Measurements from ENCODE around the gene UGT1A6. TPM values are rescaled to one million over a fixed set of nuclear protein-coding genes. Genes with fewer than 3 reads are reported as not detected.

UGT1A6 gene
- polyA plus RNA-seq, 3 donors from 2014 or later: not detected

- Mint-ChIP-seq H3K4me1 (no peaks in the 10 kb centered on the region), H3K27me3 (ENCODE audit: low read depth in 3 of 3) (peaks cover 1 to 8% (median 4%) of the 10 kb centered on the region in 3 donors)
These were observed 19.8 kb upstream of the UGT1A6 start for GRCh38 chr2:233672886-233673285.

GRCh38 chr2:233673896-233674295 is 18.8 kb upstream of the UGT1A6 start:
- no peak overlapping the region for H3K4me3 Mint-ChIP-seq
- H3K9me3 Mint-ChIP-seq: no peaks in the 10 kb centered on the region
- DNase-seq: no peak
- H3K36me3 Mint-ChIP-seq: no peaks in the 10 kb centered on the region
- no peak overlapping the region for H3K27ac Mint-ChIP-seq
- no peaks in the 10 kb centered on the region for H3K4me1 Mint-ChIP-seq
- H3K27me3 Mint-ChIP-seq (ENCODE audit: low read depth in 3 of 3): peaks cover 1 to 7% (median 4%) of the 10 kb centered on the region in 3 donors

More at GRCh38 chr2:233672886-233673285, 19.8 kb upstream of the UGT1A6 start:
- DNase-seq: no peak
- H3K27ac Mint-ChIP-seq: no peak overlapping the region
- peaks cover 0 to 3% (median 0%) of the 10 kb centered on the region in 6 donors for H3K9me3 Mint-ChIP-seq
- H3K36me3 Mint-ChIP-seq: no peaks in the 10 kb centered on the region
- H3K4me3 Mint-ChIP-seq: no peak overlapping the region

GRCh38 chr2:233674314-233674713 is 18.4 kb upstream of the UGT1A6 start:
- Mint-ChIP-seq H3K4me3 (no peak overlapping the region), H3K9me3 (no peaks in the 10 kb centered on the region), H3K27ac (no peak overlapping the region), H3K27me3 (ENCODE audit: low read depth in 3 of 3) (peaks cover 1 to 7% (median 4%) of the 10 kb centered on the region in 3 donors), H3K36me3 (no peaks in the 10 kb centered on the region), H3K4me1 (no peaks in the 10 kb centered on the region)
- DNase-seq: no peak

- peaks cover 1 to 7% (median 6%) of the 10 kb centered on the region in 3 donors for H3K27me3 Mint-ChIP-seq (ENCODE audit: low read depth in 3 of 3)
- H3K4me1 Mint-ChIP-seq: no peaks in the 10 kb centered on the region
- no peak overlapping the region for H3K4me3 Mint-ChIP-seq
- no peak overlapping the region for H3K27ac Mint-ChIP-seq
- H3K36me3 Mint-ChIP-seq: no peaks in the 10 kb centered on the region
- DNase-seq: no peak
- no peaks in the 10 kb centered on the region for H3K9me3 Mint-ChIP-seq
These were observed 17.7 kb upstream of the UGT1A6 start for GRCh38 chr2:233674995-233675394.

- Mint-ChIP-seq H3K36me3 (no peaks in the 10 kb centered on the region), H3K9me3 (no peaks in the 10 kb centered on the region), H3K4me1 (no peaks in the 10 kb centered on the region), H3K27ac (no peak overlapping the region), H3K27me3 (ENCODE audit: low read depth in 3 of 3) (peaks cover 0 to 6% (median 5%) of the 10 kb centered on the region in 3 donors), H3K4me3 (no peak overlapping the region)
- DNase-seq: no peak
These were observed 16.6 kb upstream of the UGT1A6 start for GRCh38 chr2:233676046-233676445.

GRCh38 chr2:233679196-233679595 is 13.5 kb upstream of the UGT1A6 start:
- no peaks in the 10 kb centered on the region for H3K9me3 Mint-ChIP-seq

GRCh38 chr2:233680361-233681045 is 12.2 kb upstream of the UGT1A6 start:
- Mint-ChIP-seq H3K4me3 (no peak overlapping the region), H3K4me1 (peaks cover 4 to 9% of the 10 kb centered on the region in 2 donors), H3K9me3 (no peaks in the 10 kb centered on the region), H3K36me3 (no peaks in the 10 kb centered on the region), H3K27me3 (ENCODE audit: low read depth in 3 of 3) (peaks cover 0 to 9% (median 7%) of the 10 kb centered on the region in 3 donors), H3K27ac (no peak overlapping the region)
- DNase-seq: no peak

More at GRCh38 chr2:233679196-233679595, 13.5 kb upstream of the UGT1A6 start:
- Mint-ChIP-seq H3K4me3 (no peak overlapping the region), H3K36me3 (no peaks in the 10 kb centered on the region), H3K27me3 (ENCODE audit: low read depth in 3 of 3) (peaks cover 0 to 7% (median 5%) of the 10 kb centered on the region in 3 donors), H3K27ac (no peak overlapping the region), H3K4me1 (no peaks in the 10 kb centered on the region)
- DNase-seq: no peak

- no peak within 1 kb of the TSS for H3K4me3 Mint-ChIP-seq
- H3K27me3 Mint-ChIP-seq (ENCODE audit: low read depth in 3 of 3): peaks cover 0 to 12% (median 7%) of the 10 kb centered on the region in 3 donors
- H3K36me3 Mint-ChIP-seq: peaks cover 0 to 2% (median 0%) of the 10 kb centered on the region in 3 donors
- peaks cover 4 to 11% of the 10 kb centered on the region in 2 donors for H3K4me1 Mint-ChIP-seq
- no peak for DNase-seq
- H3K9me3 Mint-ChIP-seq: no peaks in the 10 kb centered on the region
- H3K27ac Mint-ChIP-seq: no peak within 1 kb of the TSS
These were observed 11.1 kb upstream of the UGT1A6 start, which contains the start of gene UGT1A7 for GRCh38 chr2:233681521-233682099. Gene UGT1A7 (plus strand): TSS chr2:233681901. CDS start chr2:233681938, 37 bp downstream.

GRCh38 chr2:233684640-233685039 is 8.1 kb upstream of the UGT1A6 start:
- Mint-ChIP-seq H3K36me3 (peaks cover 0 to 5% (median 0%) of the 10 kb centered on the region in 3 donors), H3K4me3 (no peak overlapping the region), H3K4me1 (peaks cover 4 to 11% of the 10 kb centered on the region in 2 donors), H3K27me3 (ENCODE audit: low read depth in 3 of 3) (peaks cover 0 to 9% (median 6%) of the 10 kb centered on the region in 3 donors), H3K9me3 (no peaks in the 10 kb centered on the region), H3K27ac (no peak overlapping the region)
- no peak for DNase-seq

- DNase-seq: no peak
- Mint-ChIP-seq H3K9me3 (no peaks in the 10 kb centered on the region), H3K27ac (no peak overlapping the region), H3K4me3 (no peak overlapping the region), H3K36me3 (peaks cover 0 to 5% (median 0%) of the 10 kb centered on the region in 3 donors), H3K4me1 (peaks cover 4 to 11% of the 10 kb centered on the region in 2 donors), H3K27me3 (ENCODE audit: low read depth in 3 of 3) (peaks cover 0 to 9% (median 2%) of the 10 kb centered on the region in 3 donors)
These were observed 5.8 kb upstream of the UGT1A6 start for GRCh38 chr2:233686928-233687327.

- no peak for DNase-seq
- peaks cover 0 to 5% (median 0%) of the 10 kb centered on the region in 3 donors for H3K36me3 Mint-ChIP-seq
- H3K27me3 Mint-ChIP-seq (ENCODE audit: low read depth in 3 of 3): peaks cover 0 to 15% (median 0%) of the 10 kb centered on the region in 3 donors
- no peaks in the 10 kb centered on the region for H3K9me3 Mint-ChIP-seq
- H3K4me1 Mint-ChIP-seq: peaks cover 4 to 11% of the 10 kb centered on the region in 2 donors
- H3K27ac Mint-ChIP-seq: no peak overlapping the region
- H3K4me3 Mint-ChIP-seq: no peak overlapping the region
These were observed 4.3 kb upstream of the UGT1A6 start for GRCh38 chr2:233688341-233688740.

GRCh38 chr2:233689031-233689430 is 3.7 kb upstream of the UGT1A6 start:
- peaks cover 4 to 11% of the 10 kb centered on the region in 2 donors for H3K4me1 Mint-ChIP-seq
- H3K9me3 Mint-ChIP-seq: no peaks in the 10 kb centered on the region
- H3K4me3 Mint-ChIP-seq: no peak overlapping the region
- no peak for DNase-seq
- H3K27me3 Mint-ChIP-seq (ENCODE audit: low read depth in 3 of 3): peaks cover 0 to 15% (median 0%) of the 10 kb centered on the region in 3 donors
- peaks cover 0 to 5% (median 0%) of the 10 kb centered on the region in 3 donors for H3K36me3 Mint-ChIP-seq
- H3K27ac Mint-ChIP-seq: no peak overlapping the region

- no peak for DNase-seq
- Mint-ChIP-seq H3K27me3 (ENCODE audit: low read depth in 3 of 3) (peaks cover 0 to 15% (median 0%) of the 10 kb centered on the region in 3 donors), H3K9me3 (no peaks in the 10 kb centered on the region), H3K4me1 (peaks cover 4 to 11% of the 10 kb centered on the region in 2 donors), H3K36me3 (peaks cover 0 to 5% (median 0%) of the 10 kb centered on the region in 3 donors), H3K27ac (no peak overlapping the region), H3K4me3 (no peak overlapping the region)
These were observed 3.2 kb upstream of the UGT1A6 start for GRCh38 chr2:233689501-233689900.

GRCh38 chr2:233690444-233690843 is 2.2 kb upstream of the UGT1A6 start:
- Mint-ChIP-seq H3K27ac (no peak overlapping the region), H3K4me1 (peaks cover 0 to 2% of the 10 kb centered on the region in 2 donors), H3K36me3 (peaks cover 0 to 5% (median 0%) of the 10 kb centered on the region in 3 donors), H3K27me3 (ENCODE audit: low read depth in 3 of 3) (peaks cover 0 to 12% (median 1%) of the 10 kb centered on the region in 3 donors), H3K9me3 (no peaks in the 10 kb centered on the region), H3K4me3 (no peak overlapping the region)
- DNase-seq: no peak
